Thyroid gland (tissue), 4 donors: ENCODE data around the gene EPHB6. TPM values are rescaled to one million over a fixed set of nuclear protein-coding genes. Genes with fewer than 3 reads are reported as not detected.

Experiments used
- DNase-seq, 2 donors: peaks; one replicate each; pipeline ENCODE4 v3.0.0-alpha.2; 2019
- H3K27ac ChIP-seq, 3 donors: fragments of 200-600 bp; sonication (generic); 1 replicate in 2 of 3; 2 replicates in 1 of 3; pipeline ENCODE4 v1.5.1; 2016 to 2019; ENCODE audit warnings: mild to moderate bottlenecking in 1 of 3, moderate library complexity in 1 of 3
- H3K27me3 ChIP-seq: fragments of 200-600 bp; sonication (generic); one replicate; pipeline ENCODE4 v1.5.1; 2019
- H3K36me3 ChIP-seq, 2 donors: fragments of 200-600 bp; sonication (generic); one replicate each; pipeline ENCODE4 v1.5.1; 2016 to 2019
- H3K4me1 ChIP-seq, 2 donors: fragments of 200-600 bp; sonication (generic); one replicate each; pipeline ENCODE4 v1.5.1; 2017 to 2019
- H3K4me3 ChIP-seq, 3 donors: fragments of 200-600 bp; sonication (generic); replicated peaks in 1 of 3; 1 replicate in 2 of 3; 2 replicates in 1 of 3; pipeline ENCODE4 v1.5.1; 2016; ENCODE audit warnings: mild to moderate bottlenecking in 1 of 3
- H3K9me3 ChIP-seq: fragments of 200-600 bp; sonication (generic); one replicate; pipeline ENCODE4 v1.5.1; 2017
- CTCF ChIP-seq, 6 experiments: fragments of 200-600 bp in 3 of 6; fragments of 450-650 bp in 3 of 6; sonication (generic) in 3 of 6; IDR thresholded peaks; one replicate each; pipeline ENCODE4 v1.5.1; 2016 to 2019; ENCODE audit warnings: antibody characterized with exemption in 6 of 6, mild to moderate bottlenecking in 2 of 6, inconsistent platforms in 1 of 6, moderate library complexity in 1 of 6
- POLR2A ChIP-seq, 2 donors: fragments of 450-650 bp; IDR thresholded peaks; one replicate each; pipeline ENCODE4 v1.6.1; 2017; ENCODE audit warnings: antibody characterized with exemption in 2 of 2, mild to moderate bottlenecking in 2 of 2, moderate library complexity in 1 of 2
- WGBS, 2 donors: methylation state at CpG; one replicate each; pipeline ENCODE4 v1.1.5; 2017; 5-methylcytosine and 5-hydroxymethylcytosine counted together
- intact Hi-C: fragments of 100-400 bp; cut with DNase I; formaldehyde crosslinking; loops from one replicate; pipeline ENCODE4 v1.15.1; 2023
- total RNA-seq, 4 donors: library from RNA; depleted of rRNA; stranded (reverse); fragments of >200 nt; gene quantifications; one replicate each; pipeline ENCODE4 v1.2.3, GENCODE V29; 2016

The EPHB6 gene
- total RNA-seq, 4 donors from 2014 or later = 20.0 to 46.2 (median 27.4) TPM

- Histone ChIP-seq H3K27me3 (no peaks in the 10 kb centered on the region), H3K36me3 (no peaks in the 10 kb centered on the region), H3K4me3 (no peak overlapping the region), H3K4me1 (no peaks in the 10 kb centered on the region), H3K9me3 (no peaks in the 10 kb centered on the region), H3K27ac (no peak overlapping the region)
- DNase-seq = no peak
- intact Hi-C loops = no loop called here
- no peak for TF ChIP-seq POLR2A (IDR thresholded peaks at IDR 0.05)
- TF ChIP-seq CTCF (IDR thresholded peaks at IDR 0.05) = no peak
- WGBS, 2 donors = 62 to 69% methylated on average over 5 to 7 of the region's 7 CpGs
These were observed 42.2 kb upstream of the EPHB6 start for GRCh38 chr7:142812437-142813215.

- WGBS, 2 donors = 31 to 53% methylated on average over 2 of the region's 2 CpGs
- intact Hi-C loops = no loop called here
- Histone ChIP-seq H3K36me3 (no peaks in the 10 kb centered on the region), H3K4me1 (no peaks in the 10 kb centered on the region), H3K27ac (no peak overlapping the region), H3K9me3 (no peaks in the 10 kb centered on the region), H3K4me3 (no peak overlapping the region), H3K27me3 (no peaks in the 10 kb centered on the region)
- TF ChIP-seq CTCF (IDR thresholded peaks at IDR 0.05) = no peak
- TF ChIP-seq POLR2A (IDR thresholded peaks at IDR 0.05) = no peak
- no peak for DNase-seq
These were observed 41.6 kb upstream of the EPHB6 start for GRCh38 chr7:142813226-142813625.

GRCh38 chr7:142813699-142814098 is 41.2 kb upstream of the EPHB6 start:
- intact Hi-C loops = no loop called here
- TF ChIP-seq POLR2A (IDR thresholded peaks at IDR 0.05) = no peak
- no peak for TF ChIP-seq CTCF (IDR thresholded peaks at IDR 0.05)
- no peak overlapping the region for H3K27ac ChIP-seq
- H3K9me3 ChIP-seq = no peaks in the 10 kb centered on the region
- 67 to 71% methylated on average over 1 of the region's 1 CpG for WGBS, 2 donors
- H3K4me1 ChIP-seq = no peaks in the 10 kb centered on the region
- H3K4me3 ChIP-seq = no peak overlapping the region
- no peak for DNase-seq
- H3K36me3 ChIP-seq = no peaks in the 10 kb centered on the region
- H3K27me3 ChIP-seq = no peaks in the 10 kb centered on the region

GRCh38 chr7:142814451-142814850 is 40.4 kb upstream of the EPHB6 start:
- intact Hi-C loops = no loop called here
- H3K27ac ChIP-seq = no peak overlapping the region
- 82 to 84% methylated on average over 2 of the region's 2 CpGs for WGBS, 2 donors

More at GRCh38 chr7:142814451-142814850, 40.4 kb upstream of the EPHB6 start:
- Histone ChIP-seq H3K4me3 (no peak overlapping the region), H3K9me3 (no peaks in the 10 kb centered on the region), H3K27me3 (no peaks in the 10 kb centered on the region), H3K4me1 (no peaks in the 10 kb centered on the region), H3K36me3 (no peaks in the 10 kb centered on the region)
- TF ChIP-seq POLR2A (IDR thresholded peaks at IDR 0.05) = no peak
- no peak for TF ChIP-seq CTCF (IDR thresholded peaks at IDR 0.05)
- DNase-seq = no peak
